Measurements from ENCODE around the gene ACTL10. TPM values are rescaled to one million over a fixed set of nuclear protein-coding genes. Genes with fewer than 3 reads are reported as not detected.
A peak's percentile ranks its signal among the peaks of the same experiment; 100 is the strongest.

The ACTL10 gene
- total RNA-seq, 1 experiment from 2014 or later, result 5.4 TPM

DNA sequence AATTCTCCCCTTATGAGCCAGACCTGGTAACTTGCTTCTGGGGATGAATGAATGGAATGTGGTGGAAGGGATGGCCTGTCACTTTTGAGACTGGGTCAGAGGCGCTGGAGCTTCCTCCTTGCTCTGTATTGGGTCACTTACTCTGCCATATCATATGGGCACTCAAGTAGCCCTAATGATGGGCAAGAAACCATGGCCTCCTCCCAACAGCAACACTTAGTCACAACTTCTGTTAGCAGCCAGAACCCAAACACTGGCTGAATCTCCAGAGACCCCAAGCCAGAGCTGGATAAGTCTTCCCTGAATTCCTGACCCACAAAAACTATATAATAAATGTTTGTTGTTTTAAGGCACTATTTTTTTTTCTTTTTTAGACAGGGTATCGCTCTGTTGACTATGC, 13.9 kb downstream of the ACTL10 start:
- CTCF ChIA-PET, result interaction anchor here (0.9 kb wide), 1 partner anchor 234 kb away, joined by 3 read pairs; no protein-coding TSS in a partner anchor
- H3K36me3 Mint-ChIP-seq (ENCODE audit: insufficient read depth, unreplicated experiment), result peaks cover 55% of the 10 kb centered on the region
- H3K4me1 Mint-ChIP-seq (ENCODE audit: low read depth, unreplicated experiment), result peaks cover 28% of the 10 kb centered on the region
- H3K4me3 Mint-ChIP-seq (ENCODE audit: low read depth, unreplicated experiment), result no peak overlapping the region
- TF ChIP-seq, protein P1, sequence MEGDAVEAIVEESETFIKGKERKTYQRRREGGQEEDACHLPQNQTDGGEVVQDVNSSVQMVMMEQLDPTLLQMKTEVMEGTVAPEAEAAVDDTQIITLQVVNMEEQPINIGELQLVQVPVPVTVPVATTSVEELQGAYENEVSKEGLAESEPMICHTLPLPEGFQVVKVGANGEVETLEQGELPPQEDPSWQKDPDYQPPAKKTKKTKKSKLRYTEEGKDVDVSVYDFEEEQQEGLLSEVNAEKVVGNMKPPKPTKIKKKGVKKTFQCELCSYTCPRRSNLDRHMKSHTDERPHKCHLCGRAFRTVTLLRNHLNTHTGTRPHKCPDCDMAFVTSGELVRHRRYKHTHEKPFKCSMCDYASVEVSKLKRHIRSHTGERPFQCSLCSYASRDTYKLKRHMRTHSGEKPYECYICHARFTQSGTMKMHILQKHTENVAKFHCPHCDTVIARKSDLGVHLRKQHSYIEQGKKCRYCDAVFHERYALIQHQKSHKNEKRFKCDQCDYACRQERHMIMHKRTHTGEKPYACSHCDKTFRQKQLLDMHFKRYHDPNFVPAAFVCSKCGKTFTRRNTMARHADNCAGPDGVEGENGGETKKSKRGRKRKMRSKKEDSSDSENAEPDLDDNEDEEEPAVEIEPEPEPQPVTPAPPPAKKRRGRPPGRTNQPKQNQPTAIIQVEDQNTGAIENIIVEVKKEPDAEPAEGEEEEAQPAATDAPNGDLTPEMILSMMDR (IDR thresholded peaks at IDR 0.05; ENCODE audit: unreplicated experiment), result no peak
- H3K27ac Mint-ChIP-seq (ENCODE audit: unreplicated experiment), result no peak overlapping the region
- no peaks in the 10 kb centered on the region for H3K9me3 Mint-ChIP-seq (ENCODE audit: low read depth, unreplicated experiment)
- no TSS peak for BruUV-seq (replicated peaks)
- intact Hi-C loops (cut with micrococcal nuclease; ENCODE audit: unreplicated experiment), result no loop called here
- H3K27me3 Mint-ChIP-seq (ENCODE audit: unreplicated experiment), result no peaks in the 10 kb centered on the region
- no peak for DNase-seq

DNA sequence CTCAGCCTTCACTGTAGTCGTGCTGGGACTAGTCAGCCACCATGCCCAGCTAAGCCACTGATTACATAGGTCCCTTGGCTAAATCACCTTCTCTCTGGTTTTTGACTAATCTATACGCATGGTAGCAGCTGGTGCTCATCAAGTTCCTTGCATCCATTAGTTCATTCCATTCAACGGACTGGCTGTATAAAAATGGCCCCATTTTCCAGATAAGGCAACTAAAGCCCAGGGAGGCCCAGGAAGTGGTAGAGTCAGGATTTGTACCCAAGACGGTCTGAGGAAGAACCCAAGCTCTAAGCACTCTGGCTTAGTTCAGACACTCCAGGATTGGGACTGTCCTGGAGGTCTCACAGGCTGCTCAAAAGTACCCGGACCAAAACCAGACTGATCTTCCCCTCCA, 14.5 kb downstream of the ACTL10 start:
- CTCF ChIA-PET, result no interaction called here
- no TSS peak for BruUV-seq (replicated peaks)
- Mint-ChIP-seq H3K9me3 (ENCODE audit: low read depth, unreplicated experiment) (no peaks in the 10 kb centered on the region), H3K36me3 (ENCODE audit: insufficient read depth, unreplicated experiment) (peaks cover 52% of the 10 kb centered on the region), H3K4me1 (ENCODE audit: low read depth, unreplicated experiment) (peaks cover 28% of the 10 kb centered on the region), H3K27me3 (ENCODE audit: unreplicated experiment) (no peaks in the 10 kb centered on the region), H3K4me3 (ENCODE audit: low read depth, unreplicated experiment) (no peak overlapping the region), H3K27ac (ENCODE audit: unreplicated experiment) (no peak overlapping the region)
- intact Hi-C loops (cut with micrococcal nuclease; ENCODE audit: unreplicated experiment), result no loop called here
- TF ChIP-seq, protein P1 (IDR thresholded peaks at IDR 0.05; ENCODE audit: unreplicated experiment), result no peak
- DNase-seq, result no peak

- TF ChIP-seq, protein P1 (IDR thresholded peaks at IDR 0.05; ENCODE audit: unreplicated experiment), result no peak
- Mint-ChIP-seq H3K9me3 (ENCODE audit: low read depth, unreplicated experiment) (no peaks in the 10 kb centered on the region), H3K36me3 (ENCODE audit: insufficient read depth, unreplicated experiment) (peaks cover 52% of the 10 kb centered on the region), H3K27ac (ENCODE audit: unreplicated experiment) (no peak overlapping the region), H3K4me1 (ENCODE audit: low read depth, unreplicated experiment) (peaks cover 33% of the 10 kb centered on the region), H3K27me3 (ENCODE audit: unreplicated experiment) (no peaks in the 10 kb centered on the region), H3K4me3 (ENCODE audit: low read depth, unreplicated experiment) (no peak overlapping the region)
- DNase-seq, result no peak
- BruUV-seq (replicated peaks), result no TSS peak
- CTCF ChIA-PET, result no interaction called here
- intact Hi-C loops (cut with micrococcal nuclease; ENCODE audit: unreplicated experiment), result no loop called here
These were observed 15.1 kb downstream of the ACTL10 start for GRCh38 chr20:33681728-33682353.

DNA sequence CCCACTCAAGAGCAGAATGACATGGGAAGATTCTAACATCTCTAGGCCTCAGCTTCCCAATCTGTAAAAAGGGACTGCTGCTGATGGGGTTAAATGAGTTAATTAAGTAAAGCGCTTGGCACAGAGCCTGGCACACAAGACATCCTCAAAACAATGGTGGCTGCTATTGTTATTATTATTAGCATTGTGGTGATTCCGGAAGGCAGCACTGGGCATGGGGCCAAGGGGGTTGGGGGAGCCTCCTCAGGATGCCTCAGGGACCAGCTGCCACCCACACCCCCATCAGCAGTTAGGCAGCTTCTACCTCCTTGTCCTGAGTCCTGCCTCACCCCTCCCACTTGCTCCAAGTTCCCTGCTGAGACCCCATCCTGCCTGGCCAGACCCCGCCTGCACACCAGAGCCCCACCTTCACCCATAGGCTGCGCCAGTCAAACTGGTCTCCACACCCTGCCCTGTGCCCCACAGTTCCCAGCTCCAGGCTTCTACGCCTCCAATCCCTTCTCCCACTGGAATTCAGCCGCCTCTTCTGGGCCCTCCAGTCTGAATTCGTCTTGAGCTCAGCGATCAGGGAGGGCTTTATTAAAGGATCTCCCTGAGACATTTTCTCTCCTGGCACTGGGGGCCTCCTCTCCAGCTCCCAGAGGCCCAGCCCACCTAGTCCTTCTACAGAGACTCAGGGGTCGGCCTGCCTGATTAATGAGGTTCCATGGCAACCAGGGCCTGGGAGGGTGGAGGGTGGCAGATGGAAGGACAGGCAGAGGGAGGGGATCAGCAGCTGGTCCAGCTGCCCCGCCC, 18.0 kb downstream of the ACTL10 start:
- H3K36me3 Mint-ChIP-seq (ENCODE audit: insufficient read depth, unreplicated experiment), result peaks cover 45% of the 10 kb centered on the region
- peak overlapping the region; percentile 62 for H3K4me3 Mint-ChIP-seq (ENCODE audit: low read depth, unreplicated experiment)
- peaks cover 44% of the 10 kb centered on the region for H3K4me1 Mint-ChIP-seq (ENCODE audit: low read depth, unreplicated experiment)
- H3K27ac Mint-ChIP-seq (ENCODE audit: unreplicated experiment), result peak overlapping the region; percentile 69
- TF ChIP-seq, protein P1 (IDR thresholded peaks at IDR 0.05; ENCODE audit: unreplicated experiment), result no peak
- no TSS peak for BruUV-seq (replicated peaks)
- peak; percentile 43 for DNase-seq
- CTCF ChIA-PET, result interaction anchor here (0.7 to 1.5 kb wide), 3 partner anchors 17 to 48 kb away, joined by 3 to 11 read pairs (median 3); partner anchors contain the start of gene ACTL10
- no peaks in the 10 kb centered on the region for H3K9me3 Mint-ChIP-seq (ENCODE audit: low read depth, unreplicated experiment)
- intact Hi-C loops (cut with micrococcal nuclease; ENCODE audit: unreplicated experiment), result loop anchor here (5.0 kb wide), 1 partner anchor 113 kb away; no protein-coding TSS in a partner anchor
- H3K27me3 Mint-ChIP-seq (ENCODE audit: unreplicated experiment), result no peaks in the 10 kb centered on the region

All from Calu3 (cell line).